Umbilical cord (tissue), 2 donors: Measurements from ENCODE around the gene MYADML2. TPM values are rescaled to one million over a fixed set of nuclear protein-coding genes. Genes with fewer than 3 reads are reported as not detected.

Experiments
- DNase-seq: peaks from one replicate; pipeline ENCODE4 v3.0.0-alpha.2; 2015; ENCODE audit warnings: low spot score
- total RNA-seq: library from RNA; depleted of rRNA; stranded (reverse); fragments of >200 nt; gene quantifications from one replicate; pipeline ENCODE4 v1.2.3, GENCODE V29; 2014; ENCODE audit warnings: low replicate concordance; ENCODE audit not compliant: insufficient read depth

Gene MYADML2
- total RNA-seq, 1 donor from 2014 or later = 0.72 TPM

DNA sequence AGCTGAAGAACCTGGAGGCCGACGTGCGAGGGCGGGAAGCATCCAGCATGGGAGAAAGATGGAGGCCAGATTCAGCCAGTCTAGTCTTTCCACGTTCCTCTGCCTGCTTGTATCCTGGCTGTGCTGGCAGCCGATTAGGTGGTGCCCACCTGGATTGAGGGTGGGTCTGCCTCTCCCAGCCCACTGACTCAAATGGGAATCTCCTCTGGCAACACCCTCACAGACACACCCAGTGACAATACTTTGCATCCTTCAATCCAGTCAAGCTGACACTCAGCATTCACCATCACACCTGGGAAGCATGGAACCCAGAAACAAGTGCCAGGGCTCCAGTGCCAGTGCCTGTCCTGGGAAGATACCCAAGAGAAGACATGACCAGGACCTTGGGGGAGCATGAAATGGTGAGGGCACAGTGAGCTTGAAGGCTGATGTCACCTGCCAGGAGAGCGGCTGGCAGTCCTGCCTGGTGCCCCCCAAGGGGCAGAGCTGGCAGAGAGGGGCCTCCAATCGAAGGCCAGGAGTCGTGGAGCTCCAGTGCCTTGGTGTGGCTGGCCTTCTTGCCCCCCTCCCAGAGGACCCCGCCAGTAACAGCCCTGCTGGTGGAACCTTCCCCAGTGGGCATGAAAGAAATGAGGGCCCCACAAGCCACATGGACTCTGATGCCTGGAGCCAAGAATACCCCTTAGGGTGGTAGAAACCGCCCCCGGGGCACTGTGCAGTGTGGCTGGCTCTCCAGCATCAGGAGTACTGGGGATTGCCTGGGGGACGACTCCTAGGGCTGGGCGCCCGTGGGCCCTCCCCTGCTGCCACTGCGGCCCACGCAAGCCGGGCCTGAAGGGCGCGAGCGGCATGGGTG, 45.6 kb downstream of the MYADML2 start:
- no peak for DNase-seq

DNA sequence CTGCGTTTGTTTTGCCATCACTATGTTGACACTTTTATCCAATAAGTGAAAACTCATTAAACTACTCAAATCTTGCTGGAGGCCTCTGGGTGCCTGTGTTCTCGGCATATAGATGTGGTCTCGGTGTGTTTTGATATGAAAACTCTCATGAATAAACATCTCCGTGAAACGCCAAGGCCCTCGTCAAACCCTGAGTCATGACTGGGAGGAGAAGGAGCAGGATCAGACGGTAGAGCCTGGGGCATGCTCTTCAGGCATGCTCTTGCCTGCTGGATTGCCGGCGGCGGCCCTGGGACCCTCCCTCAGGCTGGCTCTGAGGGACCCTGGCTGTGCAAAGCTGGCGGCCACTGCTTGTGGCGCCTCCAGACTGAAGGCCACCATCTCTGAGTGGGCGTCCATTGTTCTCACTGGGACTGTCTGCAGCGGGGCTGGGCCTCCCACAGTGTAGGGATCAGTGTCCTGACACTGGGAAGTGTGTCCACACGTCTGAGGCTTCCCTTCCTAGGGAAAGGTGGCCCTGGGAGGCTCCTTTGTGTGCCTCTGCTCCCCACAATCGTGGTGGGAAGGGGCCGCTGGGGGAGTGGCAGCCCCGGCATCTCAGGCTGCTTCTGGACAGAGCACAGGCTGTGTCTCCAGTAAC, 46.7 kb downstream of the MYADML2 start:
- DNase-seq = no peak

GRCh38 chr17:81899514-81900166, 47.4 kb downstream of the MYADML2 start:
- DNase-seq = no peak

DNA sequence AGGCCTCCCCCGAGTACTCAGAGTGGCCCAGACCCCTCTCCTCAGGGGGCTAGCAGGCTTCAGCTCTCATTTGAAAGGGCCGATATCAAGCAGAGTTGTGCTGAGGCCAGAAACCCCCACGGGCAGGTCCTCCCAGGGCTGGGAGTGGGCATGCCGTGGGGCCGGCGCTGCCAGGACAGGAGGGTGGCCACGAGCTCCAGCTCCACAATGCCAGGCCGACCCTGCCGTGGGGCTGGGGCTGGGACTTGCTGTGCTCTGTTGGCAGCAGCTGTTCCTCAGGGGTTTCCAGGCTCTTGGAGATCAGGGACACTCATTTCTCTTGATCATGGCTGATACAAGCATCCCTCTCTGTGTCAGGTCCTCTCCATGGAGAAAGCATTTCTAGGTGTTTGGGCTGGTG, 48.1 kb downstream of the MYADML2 start:
- DNase-seq = no peak

DNA sequence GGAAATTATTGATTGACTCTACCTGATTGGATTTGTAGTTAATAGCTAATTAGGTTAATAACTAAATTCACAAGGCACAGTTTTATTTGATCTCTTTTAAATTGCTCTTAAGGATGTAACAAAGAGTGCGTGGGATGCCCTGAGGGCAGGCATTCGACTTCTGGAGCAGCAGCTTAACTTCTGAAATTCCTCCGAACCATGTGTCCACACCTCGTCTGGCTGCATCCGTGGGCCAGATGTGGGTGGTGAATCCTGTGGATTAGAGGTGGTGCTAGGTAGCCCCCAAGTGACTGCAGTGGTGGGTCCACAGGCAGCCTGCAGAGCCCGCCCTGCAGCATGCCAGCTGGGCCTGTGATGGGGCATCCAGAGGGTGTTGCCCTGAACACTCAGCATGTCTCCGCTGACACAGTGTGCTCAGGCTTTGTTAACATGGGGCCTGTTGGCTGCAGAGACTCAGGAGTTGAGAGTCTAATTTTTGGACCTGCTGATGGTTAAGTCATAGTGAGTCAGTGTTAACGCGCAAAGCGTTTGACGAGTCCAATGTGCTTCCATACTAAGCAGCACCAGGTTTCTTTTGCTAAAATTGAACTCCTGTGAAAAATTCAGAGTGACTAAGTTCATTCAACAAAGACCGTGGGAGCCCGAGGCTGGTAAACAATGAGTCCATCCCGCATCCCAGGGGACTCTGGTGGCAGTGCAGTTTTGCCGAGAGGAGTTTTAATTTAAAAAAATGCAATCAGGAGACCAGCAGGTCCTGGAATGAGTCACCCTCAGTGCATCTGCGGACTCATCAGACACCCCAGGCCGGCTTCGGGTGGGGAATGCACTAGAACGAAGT, 48.8 kb downstream of the MYADML2 start:
- no peak for DNase-seq

- no peak for DNase-seq
Measured at GRCh38 chr17:81895400-81895799, 51.6 kb downstream of the MYADML2 start.

GRCh38 chr17:81891303-81891552, 55.8 kb downstream of the MYADML2 start:
- DNase-seq = no peak

- no peak for DNase-seq
Measured at GRCh38 chr17:81890447-81891302, 56.4 kb downstream of the MYADML2 start.

Other genes with a start within 250 kb of the MYADML2 start
- gene MRPL12, start 243.9 kb downstream of the MYADML2 start, total RNA-seq = not detected
- 3.1 TPM for gene SLC25A10, start 234.9 kb downstream of the MYADML2 start, total RNA-seq
- 2.9 TPM for gene GCGR, start 143.1 kb downstream of the MYADML2 start, total RNA-seq
- 64.0 TPM for gene MCRIP1, start 113.9 kb downstream of the MYADML2 start, total RNA-seq
- gene PPP1R27, start 112.2 kb downstream of the MYADML2 start, total RNA-seq = 4.1 TPM
- 844 TPM for gene P4HB, start 86.7 kb downstream of the MYADML2 start, total RNA-seq
- 57.5 TPM for gene ARHGDIA, start 75.9 kb downstream of the MYADML2 start, total RNA-seq
- 96.8 TPM for gene ALYREF, start 55.6 kb downstream of the MYADML2 start, total RNA-seq
- 103 TPM for gene ANAPC11, start 55.5 kb downstream of the MYADML2 start, total RNA-seq
- gene NPB, start 45.0 kb downstream of the MYADML2 start, total RNA-seq = 1.4 TPM
- 21.2 TPM for gene PCYT2, start 35.8 kb downstream of the MYADML2 start, total RNA-seq
- gene SIRT7, start 29.1 kb downstream of the MYADML2 start, total RNA-seq = 9.9 TPM
- 8.4 TPM for gene MAFG, start 19.5 kb downstream of the MYADML2 start, total RNA-seq
- 77.5 TPM for gene PYCR1, start 9.9 kb downstream of the MYADML2 start, total RNA-seq
- not detected for gene NOTUM, start 14.0 kb upstream of the MYADML2 start, total RNA-seq
- gene ASPSCR1, start 30.4 kb upstream of the MYADML2 start, total RNA-seq = 24.1 TPM
- gene CENPX, start 75.6 kb upstream of the MYADML2 start, total RNA-seq = 1.2 TPM
- gene LRRC45, start 76.1 kb upstream of the MYADML2 start, total RNA-seq = 4.6 TPM
- 8.7 TPM for gene RAC3, start 84.4 kb upstream of the MYADML2 start, total RNA-seq
- gene DCXR, start 90.5 kb upstream of the MYADML2 start, total RNA-seq = 22.4 TPM
- 33.2 TPM for gene RFNG, start 104.6 kb upstream of the MYADML2 start, total RNA-seq
- gene GPS1, start 104.7 kb upstream of the MYADML2 start, total RNA-seq = 39.7 TPM
- 83.3 TPM for gene DUS1L, start 118.6 kb upstream of the MYADML2 start, total RNA-seq
- gene FASN, start 151.0 kb upstream of the MYADML2 start, total RNA-seq = 14.2 TPM